Amniotic stem cell (primary cell): ENCODE data around the gene TSHR.
"Not testable (repeated sequence)": the region's sequence is repeated elsewhere in the genome, so short reads cannot be mapped to it uniquely, and the experiment has no call there.

ENCODE experiments used
- DNase-seq: peaks from one replicate; lab custom pipeline; 2025; lab: John Stamatoyannopoulos, UW

The TSHR gene

GRCh38 chr14:80996049-80996901 is 40.9 kb downstream of the TSHR start:
- peak; percentile 57 for DNase-seq

GRCh38 chr14:81001447-81001846 is 46.0 kb downstream of the TSHR start:
- no peak for DNase-seq

- no peak for DNase-seq
Observed at GRCh38 chr14:81004575-81004974, 49.2 kb downstream of the TSHR start.

- no peak for DNase-seq
Observed at GRCh38 chr14:81005540-81006228, 50.3 kb downstream of the TSHR start.

- DNase-seq = no peak
Observed at GRCh38 chr14:81006266-81006665, 50.8 kb downstream of the TSHR start.

GRCh38 chr14:81007131-81007530 is 51.7 kb downstream of the TSHR start:
- no peak for DNase-seq

- no peak for DNase-seq
Observed at GRCh38 chr14:81009346-81009745, 53.9 kb downstream of the TSHR start.

GRCh38 chr14:81018251-81018650 is 62.8 kb downstream of the TSHR start:
- no peak for DNase-seq

- DNase-seq = no peak
Observed at GRCh38 chr14:81018684-81019083, 63.3 kb downstream of the TSHR start.

GRCh38 chr14:81019113-81019512 is 63.7 kb downstream of the TSHR start:
- not testable (repeated sequence) for DNase-seq

GRCh38 chr14:81023095-81023710 is 67.8 kb downstream of the TSHR start:
- DNase-seq = no peak

- no peak for DNase-seq
Observed at GRCh38 chr14:81028461-81028860, 73.0 kb downstream of the TSHR start.

- DNase-seq = no peak
Observed at GRCh38 chr14:81031488-81031887, 76.1 kb downstream of the TSHR start.

- DNase-seq = no peak
Observed at GRCh38 chr14:81033698-81034240, 78.3 kb downstream of the TSHR start.

GRCh38 chr14:81042438-81042837 is 87.0 kb downstream of the TSHR start:
- DNase-seq = no peak

GRCh38 chr14:81051547-81051946 is 96.1 kb downstream of the TSHR start:
- DNase-seq = no peak

GRCh38 chr14:81054057-81054456 is 98.6 kb downstream of the TSHR start:
- not testable (repeated sequence) for DNase-seq

GRCh38 chr14:81055971-81056370 is 100.5 kb downstream of the TSHR start:
- DNase-seq = no peak

GRCh38 chr14:81062380-81062779 is 107.0 kb downstream of the TSHR start:
- DNase-seq = no peak

- no peak for DNase-seq
Observed at GRCh38 chr14:81062816-81063215, 107.4 kb downstream of the TSHR start.

GRCh38 chr14:81066672-81067071 is 111.3 kb downstream of the TSHR start:
- DNase-seq = no peak

GRCh38 chr14:81067156-81067555 is 111.7 kb downstream of the TSHR start:
- DNase-seq = no peak
